Measurements from ENCODE around the gene EEF1B2.
"Not testable (repeated sequence)": the region's sequence is repeated elsewhere in the genome, so short reads cannot be mapped to it uniquely, and the experiment has no call there.

EEF1B2 gene

GRCh38 chr2:206159346-206160124 lies at the start of gene EEF1B2, which contains the start of gene NDUFS1:
EEF1B2 (plus strand) TSS chr2:206159895; CDS start chr2:206159980, 85 bp downstream.
NDUFS1 (minus strand) TSS chr2:206159444; CDS start chr2:206153678, 5,766 bp downstream.
- peak; percentile 91 to 97 for DNase-seq (ENCODE audit: low read depth in 2 of 2)

GRCh38 chr2:206112108-206112507 lies 47.6 kb upstream of the EEF1B2 start:
- DNase-seq (ENCODE audit: low read depth in 2 of 2): no peak

GRCh38 chr2:206112846-206113547 lies 46.7 kb upstream of the EEF1B2 start:
- DNase-seq (ENCODE audit: low read depth in 2 of 2): no peak

GRCh38 chr2:206115026-206115578 lies 44.6 kb upstream of the EEF1B2 start:
- DNase-seq (ENCODE audit: low read depth in 2 of 2): no peak

- no peak for DNase-seq (ENCODE audit: low read depth in 2 of 2)
These were observed 43.4 kb upstream of the EEF1B2 start for GRCh38 chr2:206116278-206116677.

GRCh38 chr2:206122569-206122968 lies 37.1 kb upstream of the EEF1B2 start:
- not testable (repeated sequence) for DNase-seq (ENCODE audit: low read depth in 2 of 2)

GRCh38 chr2:206125901-206126300 lies 33.8 kb upstream of the EEF1B2 start:
- DNase-seq (ENCODE audit: low read depth in 2 of 2): no peak

- no peak for DNase-seq (ENCODE audit: low read depth in 2 of 2)
These were observed 32.0 kb upstream of the EEF1B2 start for GRCh38 chr2:206127656-206128055.

GRCh38 chr2:206143451-206143850 lies 16.2 kb upstream of the EEF1B2 start:
- no peak for DNase-seq (ENCODE audit: low read depth in 2 of 2)

GRCh38 chr2:206144383-206144782 lies 15.3 kb upstream of the EEF1B2 start:
- DNase-seq (ENCODE audit: low read depth in 2 of 2): no peak

- DNase-seq (ENCODE audit: low read depth in 2 of 2): no peak
These were observed 14.0 kb upstream of the EEF1B2 start for GRCh38 chr2:206145665-206146064.

GRCh38 chr2:206149330-206149729 lies 10.4 kb upstream of the EEF1B2 start:
- no peak for DNase-seq (ENCODE audit: low read depth in 2 of 2)

- no peak for DNase-seq (ENCODE audit: low read depth in 2 of 2)
These were observed 9.5 kb upstream of the EEF1B2 start for GRCh38 chr2:206150168-206150567.

- DNase-seq (ENCODE audit: low read depth in 2 of 2): no peak
These were observed 9.1 kb upstream of the EEF1B2 start for GRCh38 chr2:206150631-206151030.

- no peak for DNase-seq (ENCODE audit: low read depth in 2 of 2)
These were observed 5.5 kb upstream of the EEF1B2 start for GRCh38 chr2:206154197-206154596.

GRCh38 chr2:206157014-206157413 lies 2.7 kb upstream of the EEF1B2 start:
- not testable (repeated sequence) for DNase-seq (ENCODE audit: low read depth in 2 of 2)

GRCh38 chr2:206158563-206159345 lies 941 bp upstream of the EEF1B2 start:
- DNase-seq (ENCODE audit: low read depth in 2 of 2): no peak

- peak in 1 of 2 donors; percentile 56 for DNase-seq (ENCODE audit: low read depth in 2 of 2)
These were observed 571 bp downstream of the EEF1B2 start for GRCh38 chr2:206160125-206160806.

- no peak for DNase-seq (ENCODE audit: low read depth in 2 of 2)
These were observed 1.1 kb downstream of the EEF1B2 start for GRCh38 chr2:206160807-206161179.

GRCh38 chr2:206162401-206162800 lies 2.7 kb downstream of the EEF1B2 start:
- not testable (repeated sequence) for DNase-seq (ENCODE audit: low read depth in 2 of 2)

GRCh38 chr2:206163251-206163880 lies 3.7 kb downstream of the EEF1B2 start:
- no peak for DNase-seq (ENCODE audit: low read depth in 2 of 2)

Data from stimulated activated CD4-positive, alpha-beta T cell treated with anti-CD3 and anti-CD28 coated beads, Interleukin-4, amount 100 ng/mL, for 48 hours (primary cell).